Loucy (cell line): Measurements from ENCODE around the gene DMRT1.

Experiments used
- CTCF ChIP-seq: fragments of 200-600 bp; sonication (generic); conservative IDR thresholded peaks from 2 replicates; pipeline ENCODE4 v1.5.1; 2014; ENCODE audit warnings: mild to moderate bottlenecking, antibody characterized with exemption, low read length
- EZH2phosphoT487 ChIP-seq: fragments of 200-600 bp; IDR thresholded peaks from 2 replicates; pipeline ENCODE4 v1.6.1; 2018; ENCODE audit warnings: antibody characterized with exemption, mild to moderate bottlenecking, moderate library complexity, borderline replicate concordance

DNA sequence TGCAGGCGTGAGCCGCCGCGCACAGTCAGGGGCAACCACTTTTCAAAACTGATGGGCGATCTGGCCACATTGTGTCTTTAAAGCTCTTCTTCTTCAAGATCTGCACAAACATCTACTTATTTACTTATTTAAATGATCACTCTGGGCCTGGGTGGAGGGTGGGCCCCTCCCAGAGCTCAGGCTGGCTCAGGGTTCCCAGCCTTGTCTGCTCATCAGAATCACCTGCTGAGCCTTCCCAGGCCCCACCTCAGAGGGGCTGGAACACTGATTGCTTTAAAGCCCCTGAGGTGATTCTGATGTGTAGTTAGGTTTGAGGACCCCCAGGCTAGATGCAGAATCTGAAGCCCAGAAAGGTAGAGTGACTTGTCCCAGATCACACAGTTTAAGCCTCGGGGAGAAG lies 45.6 kb upstream of the DMRT1 start:
- TF ChIP-seq CTCF (no peak), EZH2phosphoT487 (no peak)
